Epithelial cell of proximal tubule (primary cell): ENCODE data around the gene YPEL5. TPM values are rescaled to one million over a fixed set of nuclear protein-coding genes. Genes with fewer than 3 reads are reported as not detected.
A peak's percentile ranks its signal among the peaks of the same experiment; 100 is the strongest.

ENCODE experiments used
- DNase-seq: peaks from one replicate; pipeline ENCODE4 v3.0.0-alpha.2; 2011; ENCODE audit warnings: low read depth
- H3K4me3 ChIP-seq: 2 replicates; pipeline ENCODE4 v1.5.1; 2011; ENCODE audit warnings: low read depth, mild to moderate bottlenecking, low read length
- total RNA-seq: library from RNA; depleted of rRNA; stranded (reverse); fragments of >200 nt; gene quantifications from 2 replicates; pipeline ENCODE4 v1.2.3, GENCODE V29; 2015
- TF ChIP-seq, protein P1 (sequence below): conservative IDR thresholded peaks from 2 replicates; pipeline ENCODE4 v1.5.1; 2012; ENCODE audit warnings: low read depth, mild to moderate bottlenecking, low read length

Gene YPEL5
- total RNA-seq, 1 donor from 2014 or later, result 63.1 TPM

DNA sequence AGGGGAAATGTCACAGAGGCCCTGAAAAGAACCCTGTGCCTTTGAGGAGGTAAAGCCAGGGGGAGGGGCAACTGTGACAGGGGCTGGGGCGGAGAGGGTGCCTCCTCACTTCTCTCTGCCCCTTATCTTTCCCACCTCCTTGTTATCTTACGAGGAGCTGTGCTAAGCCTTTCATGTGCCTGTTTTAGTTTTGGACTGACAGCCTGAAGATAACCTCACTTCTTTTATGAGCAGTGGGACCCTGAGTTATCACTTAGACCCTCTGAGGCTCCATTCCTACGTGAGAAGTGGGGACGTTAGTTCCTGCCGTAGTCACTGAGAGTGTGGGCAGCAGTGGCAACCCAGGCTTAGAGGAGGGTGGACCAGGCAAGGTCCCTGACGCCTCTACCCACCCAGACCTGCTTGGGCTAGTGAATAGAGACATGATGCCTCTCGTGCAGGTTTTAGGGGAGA is 45.0 kb downstream of the YPEL5 start:
- TF ChIP-seq, protein P1, sequence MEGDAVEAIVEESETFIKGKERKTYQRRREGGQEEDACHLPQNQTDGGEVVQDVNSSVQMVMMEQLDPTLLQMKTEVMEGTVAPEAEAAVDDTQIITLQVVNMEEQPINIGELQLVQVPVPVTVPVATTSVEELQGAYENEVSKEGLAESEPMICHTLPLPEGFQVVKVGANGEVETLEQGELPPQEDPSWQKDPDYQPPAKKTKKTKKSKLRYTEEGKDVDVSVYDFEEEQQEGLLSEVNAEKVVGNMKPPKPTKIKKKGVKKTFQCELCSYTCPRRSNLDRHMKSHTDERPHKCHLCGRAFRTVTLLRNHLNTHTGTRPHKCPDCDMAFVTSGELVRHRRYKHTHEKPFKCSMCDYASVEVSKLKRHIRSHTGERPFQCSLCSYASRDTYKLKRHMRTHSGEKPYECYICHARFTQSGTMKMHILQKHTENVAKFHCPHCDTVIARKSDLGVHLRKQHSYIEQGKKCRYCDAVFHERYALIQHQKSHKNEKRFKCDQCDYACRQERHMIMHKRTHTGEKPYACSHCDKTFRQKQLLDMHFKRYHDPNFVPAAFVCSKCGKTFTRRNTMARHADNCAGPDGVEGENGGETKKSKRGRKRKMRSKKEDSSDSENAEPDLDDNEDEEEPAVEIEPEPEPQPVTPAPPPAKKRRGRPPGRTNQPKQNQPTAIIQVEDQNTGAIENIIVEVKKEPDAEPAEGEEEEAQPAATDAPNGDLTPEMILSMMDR, result no peak
- no peak overlapping the region for H3K4me3 ChIP-seq

DNA sequence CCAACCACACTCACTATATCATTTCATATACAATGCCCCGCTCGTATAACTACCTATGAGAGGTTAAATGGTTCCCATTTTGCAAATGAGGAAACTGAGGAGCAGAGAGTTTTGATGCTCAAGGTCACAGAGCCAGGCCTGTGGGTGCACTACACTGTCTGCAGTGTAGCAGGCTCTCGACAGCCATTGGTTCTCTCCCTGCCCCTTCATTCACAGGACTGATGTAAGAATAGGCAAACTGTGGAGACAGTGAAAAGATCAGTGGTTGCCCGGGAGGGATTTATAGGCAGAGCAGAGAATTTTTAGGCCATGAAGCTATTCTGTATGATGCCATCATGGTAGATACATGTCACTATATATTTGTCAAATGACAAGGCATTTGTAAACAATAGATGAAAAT is 45.5 kb downstream of the YPEL5 start:
- H3K4me3 ChIP-seq, result no peak overlapping the region
- TF ChIP-seq, protein P1, result no peak
- no peak for DNase-seq

More for the DNA sequence above, 45.0 kb downstream of the YPEL5 start:
- DNase-seq, result no peak

DNA sequence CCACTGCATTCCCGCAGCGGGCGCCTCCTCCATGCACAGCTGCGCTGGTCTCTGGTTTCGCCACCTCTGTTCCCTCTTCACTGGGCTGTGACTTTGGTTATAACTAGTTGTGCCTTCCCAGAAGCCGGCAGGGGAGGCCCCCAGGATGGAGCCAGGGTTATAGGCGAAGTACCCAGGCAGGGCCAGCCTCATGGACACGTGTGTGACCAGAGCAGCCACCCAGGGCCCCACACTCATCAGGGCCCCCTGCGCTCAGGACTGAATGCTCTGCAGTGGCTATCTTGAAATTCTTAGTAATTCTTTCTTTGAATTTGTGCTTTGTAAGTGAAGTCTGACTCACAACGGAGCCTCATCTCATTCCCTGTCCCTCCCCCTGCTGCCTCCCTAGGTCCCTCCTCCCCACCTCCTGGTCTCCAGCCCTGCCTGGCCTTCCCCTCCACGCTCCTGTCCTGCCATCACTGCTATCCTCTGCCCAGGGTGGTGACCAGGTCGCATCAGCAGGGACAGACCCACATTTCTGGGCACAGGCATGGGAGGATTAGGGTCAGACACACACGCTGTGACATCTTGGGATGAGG is 46.4 kb downstream of the YPEL5 start:
- H3K4me3 ChIP-seq, result no peak overlapping the region
- TF ChIP-seq, protein P1, result no peak
- no peak for DNase-seq

DNA sequence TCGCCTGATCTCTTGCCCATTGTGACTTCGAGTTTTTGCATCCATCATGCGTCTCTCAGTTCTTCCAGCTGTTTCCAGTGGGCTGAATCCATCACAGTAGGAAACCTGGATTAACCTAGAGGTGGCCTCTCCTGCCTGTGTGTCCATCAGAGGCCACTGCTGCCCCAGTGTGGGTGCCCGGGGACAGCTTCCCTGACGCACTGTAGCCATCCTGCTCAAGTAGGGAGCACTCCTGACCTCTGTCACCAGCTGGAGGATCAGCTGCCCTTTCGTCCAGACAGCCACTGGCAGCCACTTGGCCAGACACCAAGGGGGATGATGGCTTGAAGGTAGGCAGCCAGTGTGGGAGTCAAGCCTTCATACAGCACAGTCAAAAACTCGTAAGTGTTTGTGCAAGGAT is 47.6 kb downstream of the YPEL5 start:
- no peak for DNase-seq
- H3K4me3 ChIP-seq, result no peak overlapping the region
- TF ChIP-seq, protein P1, result no peak

DNA sequence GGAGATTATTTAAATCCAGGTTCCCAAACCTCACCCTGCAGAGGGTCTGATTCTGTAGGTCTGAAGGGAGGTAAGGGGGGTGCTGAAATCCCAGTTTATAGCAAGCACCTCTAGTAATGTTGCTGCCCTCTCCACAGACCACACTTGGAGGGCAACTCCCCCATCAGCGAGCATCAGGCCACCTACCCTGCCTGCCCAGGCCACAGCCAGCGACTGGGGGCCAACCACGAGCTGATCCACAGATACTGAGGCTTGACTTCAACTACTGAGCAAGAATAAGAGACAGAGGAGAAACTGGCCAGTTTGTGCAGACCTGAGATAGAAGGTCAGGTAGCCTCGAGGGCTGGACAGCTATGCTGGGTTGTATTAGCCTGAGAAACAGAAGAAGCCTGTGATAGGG is 48.2 kb downstream of the YPEL5 start:
- H3K4me3 ChIP-seq, result no peak overlapping the region
- TF ChIP-seq, protein P1, result no peak
- no peak for DNase-seq

DNA sequence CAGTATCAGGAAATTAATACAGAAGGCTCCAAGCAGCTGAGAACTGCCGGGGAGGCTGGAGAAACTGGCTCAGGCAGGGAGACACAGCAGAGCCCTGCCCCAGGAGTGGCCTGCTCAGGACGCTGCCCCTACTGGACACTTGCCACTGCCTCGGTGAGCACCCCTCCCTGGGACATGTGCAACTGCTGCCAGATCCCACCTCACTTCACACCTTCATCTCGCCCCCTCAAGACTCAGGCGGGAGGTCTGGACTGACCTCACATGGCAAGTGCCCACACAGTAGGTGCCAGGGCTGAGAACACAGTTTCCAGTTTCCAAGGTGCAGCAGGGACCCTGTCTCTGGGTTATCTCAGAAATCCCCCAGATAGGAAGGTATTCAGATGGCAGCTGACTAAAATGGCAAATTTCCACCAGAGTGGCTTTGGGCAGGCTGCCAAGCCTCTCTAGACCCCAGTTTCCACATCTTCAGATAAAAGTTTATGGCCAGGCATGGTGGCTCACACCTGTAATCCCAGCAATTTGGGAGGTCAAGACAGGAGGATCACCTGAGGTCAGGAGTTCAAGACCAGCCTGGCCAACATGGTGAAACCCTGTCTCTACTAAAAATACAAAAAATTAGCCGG is 50.9 kb downstream of the YPEL5 start:
- TF ChIP-seq, protein P1, result peak; percentile 28
- DNase-seq, result no peak
- no peak overlapping the region for H3K4me3 ChIP-seq

DNA sequence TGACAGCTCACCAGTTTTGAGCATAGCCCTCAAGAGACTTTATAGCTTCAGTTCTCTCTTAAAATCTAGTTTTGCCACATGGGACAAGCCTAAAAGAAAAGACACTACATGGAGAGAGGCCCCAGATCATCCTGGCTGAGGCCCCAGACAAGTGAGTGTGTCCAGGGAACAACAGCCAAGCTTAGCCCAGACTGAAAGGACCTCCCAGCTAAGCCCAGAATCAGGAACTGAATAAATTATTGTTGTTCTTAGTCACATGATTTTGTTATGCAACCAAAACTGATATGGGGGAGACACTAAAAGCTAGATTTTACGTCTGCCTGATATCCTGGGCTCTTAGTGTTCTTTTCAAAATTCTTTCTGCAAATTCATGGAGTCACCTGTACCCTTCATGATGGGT is 55.2 kb downstream of the YPEL5 start:
- no peak overlapping the region for H3K4me3 ChIP-seq
- TF ChIP-seq, protein P1, result no peak
- no peak for DNase-seq
